ENCODE measurements around the gene PHLDB2. TPM values are rescaled to one million over a fixed set of nuclear protein-coding genes. Genes with fewer than 3 reads are reported as not detected.

The PHLDB2 gene
- total RNA-seq, 1 experiment from 2014 or later = 13.2 TPM

DNA sequence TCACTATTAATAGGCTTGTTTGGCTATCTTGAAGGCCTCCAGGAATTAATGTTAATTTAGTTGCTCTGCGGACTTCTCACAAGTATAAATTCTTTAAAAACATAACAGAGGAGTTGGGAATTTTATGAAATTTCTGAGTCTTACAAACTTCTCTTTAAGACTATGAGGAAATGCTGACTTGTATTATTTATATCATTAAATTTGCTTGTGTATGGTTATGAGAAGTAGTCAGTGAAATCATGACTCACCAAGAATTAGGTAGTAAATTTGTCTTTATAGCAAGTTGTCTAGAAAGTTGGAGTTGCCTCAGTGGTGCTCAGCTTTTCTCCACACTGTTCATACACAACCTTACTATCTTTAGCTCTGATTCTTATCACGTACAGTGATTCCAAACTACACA lies 26.5 kb downstream of the PHLDB2 start:
- Mint-ChIP-seq H3K4me3 (no peak overlapping the region), H3K4me1 (peaks cover 8 to 9% of the 10 kb centered on the region in 2 experiments), H3K9me3 (no peaks in the 10 kb centered on the region; a peak in 1 of 5 replicates), H3K27me3 (ENCODE audit: low read depth) (no peaks in the 10 kb centered on the region), H3K36me3 (ENCODE audit: insufficient read depth in 1 of 3, low read depth in 3 of 3) (peaks cover 4 to 7% (median 7%) of the 10 kb centered on the region in 3 experiments; a peak in 5 of 7 replicates), H3K27ac (no peak overlapping the region)
- Histone ChIP-seq H2BK15ac (ENCODE audit: low read depth, low read length) (no peak overlapping the region), H3K9me3 (ENCODE audit: control insufficient read depth, low read depth, low read length) (no peaks in the 10 kb centered on the region), H2BK12ac (ENCODE audit: insufficient read length, low read depth, low read length) (no peak overlapping the region), H3K79me2 (ENCODE audit: insufficient read depth, low read length) (no peaks in the 10 kb centered on the region), H2BK120ac (ENCODE audit: low read depth, low read length, poor library complexity, severe bottlenecking) (no peak overlapping the region), H4K91ac (ENCODE audit: insufficient read length, low read depth, low read length) (no peak overlapping the region), H4K8ac (replicated peaks; ENCODE audit: insufficient read length, low read depth, low read length) (peak overlapping the region; percentile 77), H2BK5ac (ENCODE audit: insufficient read length, low read length) (no peak overlapping the region), H3K79me1 (ENCODE audit: insufficient read depth, low read depth, low read length, poor library complexity, severe bottlenecking) (no peaks in the 10 kb centered on the region), H2BK20ac (ENCODE audit: low read depth, low read length, poor library complexity, severe bottlenecking) (no peak overlapping the region), H4K5ac (ENCODE audit: insufficient read length, low read depth, low read length) (no peak overlapping the region), H3K4ac (ENCODE audit: low read depth, low read length) (no peak overlapping the region), H3K23me2 (ENCODE audit: insufficient read length, low read depth, low read length, poor library complexity, severe bottlenecking) (no peaks in the 10 kb centered on the region), H3K23ac (ENCODE audit: insufficient read length, low read depth, low read length) (no peak overlapping the region), H3K56ac (ENCODE audit: insufficient read length, low read depth, low read length) (no peak overlapping the region), H3K27me3 (ENCODE audit: insufficient read depth, low read length) (no peaks in the 10 kb centered on the region; the same call in 1 of the 2 replicates), H3K27ac (ENCODE audit: insufficient read length, low read depth, low read length) (no peak overlapping the region), H3K9ac (ENCODE audit: extremely low read depth, insufficient read length, low read length) (no peak overlapping the region), H3K4me1 (ENCODE audit: insufficient read depth, low read length) (0 out of 2 replicates have a peak, but pooled peaks cover 4% of the 10 kb centered on the region), H4K20me1 (ENCODE audit: control insufficient read depth, insufficient read depth, insufficient read length) (no peaks in the 10 kb centered on the region), H2AK5ac (ENCODE audit: insufficient read length, low read length) (no peak overlapping the region), H3K4me2 (ENCODE audit: insufficient read depth, insufficient read length, low read length) (no peak overlapping the region), H3K18ac (ENCODE audit: insufficient read length, low read depth, low read length) (no peak overlapping the region), H2AFZ (ENCODE audit: low read length) (no peak overlapping the region), H3K14ac (ENCODE audit: insufficient read depth, low read length) (no peak overlapping the region), H3T11ph (ENCODE audit: low read length) (no peak overlapping the region)
- TF ChIP-seq, protein P1, sequence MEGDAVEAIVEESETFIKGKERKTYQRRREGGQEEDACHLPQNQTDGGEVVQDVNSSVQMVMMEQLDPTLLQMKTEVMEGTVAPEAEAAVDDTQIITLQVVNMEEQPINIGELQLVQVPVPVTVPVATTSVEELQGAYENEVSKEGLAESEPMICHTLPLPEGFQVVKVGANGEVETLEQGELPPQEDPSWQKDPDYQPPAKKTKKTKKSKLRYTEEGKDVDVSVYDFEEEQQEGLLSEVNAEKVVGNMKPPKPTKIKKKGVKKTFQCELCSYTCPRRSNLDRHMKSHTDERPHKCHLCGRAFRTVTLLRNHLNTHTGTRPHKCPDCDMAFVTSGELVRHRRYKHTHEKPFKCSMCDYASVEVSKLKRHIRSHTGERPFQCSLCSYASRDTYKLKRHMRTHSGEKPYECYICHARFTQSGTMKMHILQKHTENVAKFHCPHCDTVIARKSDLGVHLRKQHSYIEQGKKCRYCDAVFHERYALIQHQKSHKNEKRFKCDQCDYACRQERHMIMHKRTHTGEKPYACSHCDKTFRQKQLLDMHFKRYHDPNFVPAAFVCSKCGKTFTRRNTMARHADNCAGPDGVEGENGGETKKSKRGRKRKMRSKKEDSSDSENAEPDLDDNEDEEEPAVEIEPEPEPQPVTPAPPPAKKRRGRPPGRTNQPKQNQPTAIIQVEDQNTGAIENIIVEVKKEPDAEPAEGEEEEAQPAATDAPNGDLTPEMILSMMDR (conservative IDR thresholded peaks at IDR 0.05) = no peak
- no CpG with 5 or more reads among the region's 2 CpGs for WGBS (ENCODE audit: extremely low coverage, insufficient read length, low lambda C conversion rate)
- no peak for DNase-seq

Data from H9 (cell line).